ENCODE measurements around the gene UBE2M.

- TF ChIP-seq GATA2 (IDR thresholded peaks at IDR 0.05; ENCODE audit: low read depth, low read length) (no peak), GATA3 (IDR thresholded peaks at IDR 0.05; ENCODE audit: low read depth, low read length) (no peak)
Measured at GRCh38 chr19:58544591-58545285, 13.7 kb downstream of the UBE2M start.
